NCI-H446 (cell line): ENCODE data around the gene CCDC141.

Experiments
- DNase-seq, 2 experiments: peaks; one replicate each; lab custom pipeline; 2025; lab: John Stamatoyannopoulos, UW

Gene CCDC141

DNA sequence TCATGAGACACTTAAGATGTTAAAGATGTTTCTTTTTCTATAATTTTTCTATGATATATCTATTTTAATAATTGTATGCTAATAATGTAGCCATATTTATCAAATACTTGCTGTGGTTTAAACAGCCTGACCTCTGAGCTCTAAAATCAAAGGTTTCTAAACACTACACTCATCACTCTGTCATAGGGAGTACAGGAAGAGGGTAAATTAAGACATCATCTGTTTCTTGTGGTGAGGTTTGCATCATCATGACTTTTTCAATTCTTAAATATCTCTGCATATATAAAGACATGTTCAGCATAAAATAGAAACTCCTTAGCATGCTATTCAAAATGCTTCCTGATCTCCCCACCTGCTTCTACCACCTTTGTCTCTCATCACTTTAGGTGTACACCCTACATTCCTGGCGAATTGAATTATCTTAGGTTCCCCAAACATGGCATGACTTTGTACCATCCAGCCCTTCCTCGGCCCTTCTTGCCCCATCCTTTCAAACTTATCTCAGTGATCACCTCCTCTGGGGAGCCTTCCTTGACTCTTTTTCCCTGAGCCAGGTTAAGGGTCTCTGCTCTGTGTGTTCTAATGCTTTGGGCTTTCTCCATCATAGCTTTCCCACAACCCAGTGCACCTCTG lies 137.4 kb downstream of the CCDC141 start:
- no peak for DNase-seq

DNA sequence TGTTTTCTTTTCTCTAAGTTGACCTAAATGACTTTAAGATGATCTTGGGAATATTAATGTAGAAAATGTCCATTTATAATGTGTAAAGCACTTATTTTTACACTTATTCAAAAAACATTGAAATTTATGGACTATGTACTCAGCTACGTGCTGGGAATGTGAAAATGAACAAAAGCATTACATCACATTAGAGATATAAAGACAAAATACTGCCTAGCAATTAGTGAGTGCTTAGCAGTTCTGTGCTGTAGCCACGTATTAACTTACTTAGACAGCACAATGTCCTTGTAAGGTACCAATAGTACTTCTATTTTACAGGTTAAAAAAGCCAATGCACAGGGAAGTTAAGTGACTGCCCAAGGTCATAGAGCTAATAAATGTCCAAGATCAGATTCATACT lies 138.9 kb downstream of the CCDC141 start:
- no peak for DNase-seq

DNA sequence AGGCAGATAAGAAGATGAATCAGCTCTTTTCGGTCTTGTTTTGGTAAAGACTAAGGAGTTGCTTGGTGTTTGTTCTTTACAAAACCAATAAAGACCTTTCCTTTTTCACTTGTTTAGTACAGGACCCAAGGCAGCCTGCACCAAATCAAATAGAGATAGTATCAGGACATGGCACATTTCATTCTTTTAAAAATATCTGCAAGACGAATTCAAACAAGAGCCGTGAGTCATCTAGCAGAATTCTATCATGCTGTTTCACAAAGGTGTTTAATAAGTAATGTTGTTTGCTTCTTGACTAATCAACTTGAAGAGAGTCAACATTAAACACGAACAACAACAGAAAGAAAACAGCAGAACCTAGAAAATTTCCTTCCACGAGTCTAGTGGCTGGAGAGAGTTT lies 139.9 kb downstream of the CCDC141 start:
- no peak for DNase-seq

DNA sequence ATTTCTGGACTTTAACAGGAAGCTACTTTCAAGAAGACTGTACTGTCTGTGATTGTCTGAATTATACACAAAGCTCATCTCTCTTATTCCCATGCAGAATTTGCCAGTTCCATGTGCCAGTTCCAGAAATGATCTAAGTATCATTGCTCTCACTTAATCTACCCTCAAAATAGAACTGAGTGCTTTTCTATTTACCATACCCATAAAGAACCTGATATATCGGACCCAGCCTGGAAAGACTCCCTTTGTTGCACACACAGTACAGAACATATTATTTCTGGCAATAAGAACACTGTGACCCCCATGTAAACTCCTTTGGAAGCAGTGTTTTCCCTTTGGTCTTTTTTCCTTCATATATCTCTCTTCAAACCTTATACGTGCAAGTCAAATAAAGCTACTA lies 140.4 kb downstream of the CCDC141 start:
- no peak for DNase-seq

DNA sequence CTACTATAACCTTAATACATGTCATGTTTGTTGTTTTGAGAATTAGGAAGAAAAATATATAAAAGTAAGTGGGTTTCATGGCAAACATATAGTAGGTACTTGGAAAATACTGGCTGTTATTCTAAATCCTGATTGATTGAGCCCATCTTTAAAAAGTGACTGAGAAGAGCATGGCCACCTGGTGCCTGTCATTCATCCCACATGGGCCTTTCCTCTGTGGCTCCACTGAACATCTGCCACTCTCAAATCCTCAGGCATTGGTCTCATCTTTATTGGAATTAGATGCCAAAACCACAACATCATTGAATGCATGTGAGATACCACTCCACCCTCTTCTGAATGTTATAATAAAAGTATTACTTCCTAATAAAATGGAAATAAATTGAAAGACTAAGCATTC lies 141.1 kb downstream of the CCDC141 start:
- DNase-seq = peak; percentile 12 to 74

DNA sequence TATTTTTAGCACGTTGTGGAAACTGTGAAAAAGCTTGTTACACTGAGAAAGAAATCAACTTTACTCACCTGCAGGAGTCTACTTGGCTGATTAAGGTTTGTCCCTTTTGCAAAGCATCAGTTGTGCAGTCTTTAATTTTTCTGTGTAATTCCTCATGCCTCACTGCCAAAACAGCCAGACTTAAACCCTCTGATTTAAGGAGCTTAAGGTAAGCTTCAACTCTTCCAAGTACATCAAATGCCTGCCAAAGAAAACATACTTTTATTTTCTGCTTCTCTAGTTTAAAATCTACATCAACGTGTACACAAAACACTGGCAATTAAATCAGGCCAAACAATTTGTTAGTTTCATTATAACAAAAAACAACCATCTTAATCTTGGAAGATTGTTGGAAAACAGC lies 144.7 kb downstream of the CCDC141 start:
- no peak for DNase-seq

DNA sequence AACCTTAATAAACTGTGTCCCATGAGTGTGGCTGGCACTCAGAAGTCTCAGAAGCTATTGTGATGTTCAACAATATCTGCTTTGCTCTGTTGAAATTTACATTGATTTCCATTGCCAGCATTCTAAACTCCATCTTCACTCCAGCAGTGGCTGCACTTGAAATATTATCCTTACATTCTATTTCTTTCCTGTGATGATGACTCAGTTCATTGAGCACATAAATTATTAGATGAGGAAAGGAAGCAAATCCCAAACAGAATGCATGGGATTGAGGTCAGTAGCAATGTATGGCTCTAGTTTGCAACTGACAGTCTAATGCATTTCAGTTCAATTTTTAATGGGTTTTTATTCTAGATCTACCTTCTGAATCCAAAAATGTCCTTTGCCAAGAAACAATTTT lies 150.3 kb downstream of the CCDC141 start:
- DNase-seq = no peak

DNA sequence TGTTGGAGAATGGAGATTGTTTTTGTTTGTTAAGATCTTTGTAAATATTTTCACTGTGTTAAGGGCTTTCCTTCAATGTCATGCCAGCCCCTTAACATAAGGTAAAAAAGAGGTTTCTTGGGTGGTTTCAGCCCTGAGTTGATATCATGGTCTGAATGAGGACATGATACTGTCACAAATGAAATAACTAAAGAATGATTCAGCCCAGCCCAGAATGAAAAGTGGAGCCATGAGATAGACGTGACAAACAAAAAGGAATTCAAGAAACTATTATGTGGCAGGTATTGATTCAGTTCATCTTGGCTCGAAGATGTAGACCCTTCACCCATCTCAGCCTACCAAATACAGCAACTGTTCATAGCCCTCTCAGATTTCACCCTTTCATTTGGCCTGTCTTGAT lies 154.1 kb downstream of the CCDC141 start:
- no peak for DNase-seq

DNA sequence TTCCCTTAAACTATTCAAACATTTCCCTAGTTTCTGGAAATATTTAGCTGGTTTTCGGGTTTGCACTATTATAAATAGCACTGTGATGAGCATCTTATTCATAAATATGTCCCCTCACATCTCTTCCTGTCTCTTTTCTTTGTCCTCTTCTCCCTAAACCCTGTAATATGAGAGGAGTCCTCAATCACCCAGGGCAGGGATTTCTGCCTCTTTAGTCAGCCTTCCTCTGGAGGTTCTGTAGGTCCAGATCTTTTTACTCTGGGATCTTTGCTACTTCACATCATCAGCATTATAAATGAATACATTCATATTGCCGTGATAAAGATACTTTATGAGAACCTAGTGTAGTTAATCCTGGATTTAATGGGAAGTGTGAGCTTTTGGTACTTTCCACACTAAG lies 154.8 kb downstream of the CCDC141 start:
- no peak for DNase-seq

DNA sequence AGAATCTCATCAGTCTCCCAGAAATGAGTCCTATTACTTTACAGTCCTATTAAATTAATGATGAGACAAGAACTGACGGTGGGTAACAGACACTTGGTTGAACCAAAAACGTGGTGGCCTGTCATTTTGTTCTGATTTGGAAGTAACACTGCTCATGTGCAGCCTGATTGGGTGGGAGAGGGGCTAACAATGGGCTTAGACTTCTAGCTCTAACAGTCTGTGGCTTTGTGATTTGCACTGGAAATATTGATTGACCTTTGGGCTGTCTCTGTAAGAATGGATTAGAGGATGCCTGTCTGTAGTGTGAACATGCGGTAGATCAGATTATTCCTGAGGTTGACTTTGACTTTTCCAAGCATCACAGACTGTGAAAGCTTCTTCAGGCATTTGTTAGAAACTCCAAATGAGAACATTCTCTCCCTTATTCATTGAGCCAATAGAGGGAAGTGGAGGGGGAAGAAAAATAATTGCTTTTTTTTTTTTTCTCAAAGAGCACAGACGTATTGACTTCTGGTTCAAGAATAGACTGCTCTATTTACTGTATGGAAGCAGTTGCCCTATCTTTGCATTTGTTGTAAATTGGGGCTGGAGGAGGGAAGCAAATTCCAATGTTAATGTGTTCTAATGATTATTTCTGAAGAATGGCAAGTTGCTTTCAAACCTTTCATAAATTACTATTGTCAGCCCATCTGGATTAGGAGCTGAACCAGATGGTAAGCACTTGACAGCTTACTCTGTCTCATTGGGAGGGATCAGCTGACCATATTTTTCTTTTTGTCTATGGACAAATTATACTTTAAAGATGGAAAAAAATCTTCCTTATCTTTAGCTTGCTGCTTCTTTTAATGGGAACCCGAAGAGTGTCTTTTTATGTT lies 156.9 kb downstream of the CCDC141 start:
- peak; percentile 20 to 69 for DNase-seq

DNA sequence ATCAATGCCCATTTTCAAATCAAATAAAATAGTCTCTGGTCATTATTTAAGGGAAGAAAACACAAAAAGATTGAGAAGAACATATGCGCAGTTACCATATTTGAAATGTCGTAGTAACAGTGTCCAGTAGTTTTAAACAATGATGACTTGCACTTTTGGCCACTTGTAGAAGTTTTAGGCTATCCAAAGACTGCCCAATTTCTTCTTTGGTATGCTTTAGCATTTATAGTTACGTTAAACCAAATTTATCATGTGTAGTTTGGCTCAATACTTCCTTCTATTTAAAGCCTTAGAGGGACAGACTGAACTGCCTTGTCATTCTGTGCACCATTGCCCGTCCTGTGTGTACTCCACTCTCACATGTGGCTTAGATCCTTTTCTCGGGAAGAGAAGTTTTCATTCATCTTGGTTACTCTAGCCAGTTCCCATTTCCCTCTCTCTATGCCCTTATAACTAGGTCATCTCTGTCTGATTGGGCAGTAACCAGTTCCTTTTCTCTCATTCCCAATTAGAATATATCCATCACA lies 157.9 kb downstream of the CCDC141 start:
- DNase-seq = no peak

DNA sequence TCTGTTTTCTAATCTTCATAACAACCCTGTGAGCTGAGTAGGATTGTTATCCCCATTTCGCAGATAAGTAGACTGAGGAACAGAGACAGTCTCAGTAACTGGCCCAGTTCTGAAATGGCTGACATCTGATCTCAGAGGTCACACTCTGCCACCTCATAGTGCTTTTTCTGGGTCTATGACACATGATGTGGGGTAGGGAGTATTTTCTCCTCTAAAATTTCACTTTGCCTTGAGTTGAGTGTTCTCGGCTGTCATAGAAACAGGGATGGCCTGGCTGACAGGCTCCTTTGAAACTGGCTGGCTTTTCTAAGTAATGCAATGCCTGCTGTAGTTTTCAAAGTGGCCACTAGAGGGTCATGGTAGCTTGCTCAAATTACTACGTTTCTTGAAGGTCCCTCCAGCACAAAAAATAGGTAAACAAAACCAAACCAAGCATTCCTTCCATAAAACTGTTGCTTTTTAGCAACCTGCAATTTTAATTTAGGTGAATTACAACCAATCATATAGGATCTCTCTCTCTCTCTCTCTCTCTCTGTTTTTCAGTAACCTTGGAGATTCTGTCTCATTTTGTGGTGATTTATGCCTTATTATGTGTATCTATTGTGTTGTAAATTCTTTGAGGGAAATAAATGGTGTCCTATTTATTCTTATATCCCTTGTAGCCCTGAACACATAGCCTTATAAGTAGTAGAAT lies 158.5 kb downstream of the CCDC141 start:
- peak; percentile 55 to 83 for DNase-seq

DNA sequence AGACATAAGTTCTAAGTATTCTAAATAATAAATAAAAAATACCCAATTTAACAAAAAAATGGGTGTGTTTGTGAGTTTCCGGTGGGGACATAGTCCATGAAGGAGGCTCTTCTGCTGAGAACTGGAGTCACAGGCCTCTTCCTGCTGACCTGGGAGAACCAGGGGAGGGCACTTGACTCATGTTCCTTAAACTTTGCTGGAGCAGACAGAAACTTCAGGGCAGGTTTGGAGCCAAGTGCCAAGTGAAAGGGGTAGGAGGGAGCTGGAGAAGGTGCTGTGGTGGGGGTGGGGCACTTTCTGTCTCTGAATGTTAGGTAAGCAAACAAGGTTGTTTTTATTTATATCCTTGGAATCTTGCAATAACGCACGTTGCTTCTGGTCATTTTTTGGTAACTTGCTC lies 163.9 kb downstream of the CCDC141 start:
- DNase-seq = no peak

DNA sequence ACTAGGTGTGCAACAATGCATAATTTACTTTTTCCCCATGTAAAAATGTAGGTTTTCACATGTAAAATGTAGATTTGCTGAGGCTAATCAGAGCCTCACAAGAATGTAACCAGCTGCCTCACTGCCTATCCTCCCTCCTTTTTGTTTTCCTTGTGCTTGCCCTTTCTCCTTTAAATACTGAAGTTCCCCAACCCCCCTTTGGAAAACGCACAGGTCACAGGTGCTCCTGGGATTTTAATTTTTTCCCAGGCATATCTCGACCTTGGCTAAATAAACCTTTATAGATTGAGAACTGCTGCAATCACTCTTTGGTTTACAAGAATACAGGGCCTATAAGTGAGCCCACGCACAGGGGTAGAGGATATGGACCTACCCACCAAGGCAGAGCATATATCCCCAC lies 165.5 kb downstream of the CCDC141 start:
- no peak for DNase-seq

DNA sequence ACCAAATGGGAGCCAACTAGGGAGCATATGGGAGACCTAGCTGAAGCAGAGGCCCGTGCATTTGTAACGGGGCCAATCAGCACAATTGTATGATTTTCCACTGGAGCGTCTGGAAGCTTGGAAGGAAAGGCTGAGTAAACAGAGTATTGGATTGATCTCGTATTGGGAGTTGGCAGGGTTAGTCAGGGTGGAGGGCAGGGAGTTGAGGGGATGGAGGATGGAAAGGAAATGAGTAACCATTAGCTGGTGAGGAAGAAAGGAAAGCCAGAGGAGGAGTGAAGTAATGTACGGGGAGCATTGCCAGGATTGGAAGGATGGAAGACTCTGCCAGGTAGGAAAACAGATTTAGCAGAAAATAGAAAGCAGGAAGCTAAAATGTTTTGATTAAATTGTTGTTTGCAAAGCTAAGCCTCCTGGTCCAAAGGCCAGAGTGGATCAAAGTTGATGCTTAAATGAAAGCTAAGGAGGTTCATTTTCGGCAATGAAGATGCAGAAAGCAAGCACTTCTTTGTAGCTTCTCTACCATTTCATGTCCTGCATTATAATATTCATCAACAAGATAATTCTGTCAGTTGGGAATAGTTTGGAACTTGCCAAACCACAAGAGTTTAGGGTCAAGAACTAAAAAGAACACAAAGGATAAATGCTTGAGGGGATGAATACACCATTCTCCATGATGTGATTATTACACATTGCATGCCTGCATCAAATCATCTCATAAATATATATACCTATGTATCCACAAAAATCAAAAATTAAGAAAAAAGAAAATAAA lies 167.1 kb downstream of the CCDC141 start:
- DNase-seq = peak; percentile 83 to 94

DNA sequence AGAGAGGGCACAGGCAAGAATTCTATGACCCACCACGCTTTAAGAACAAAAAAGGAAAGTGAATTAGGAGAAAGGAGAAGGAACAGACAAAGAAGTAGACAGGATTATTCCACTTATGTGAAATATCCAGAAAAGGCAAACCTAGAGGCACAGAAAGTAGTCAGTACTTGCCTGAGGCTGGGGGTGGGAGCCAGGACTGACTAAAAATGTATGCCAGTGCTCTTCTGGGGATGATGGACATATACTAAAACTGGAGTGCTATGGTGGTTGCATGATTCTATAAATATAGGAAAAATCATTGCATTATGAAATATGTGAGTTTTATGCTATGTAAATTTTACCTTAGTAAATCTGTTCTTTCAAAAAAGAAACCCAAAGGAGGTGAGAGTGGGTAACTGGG lies 168.9 kb downstream of the CCDC141 start:
- no peak for DNase-seq

DNA sequence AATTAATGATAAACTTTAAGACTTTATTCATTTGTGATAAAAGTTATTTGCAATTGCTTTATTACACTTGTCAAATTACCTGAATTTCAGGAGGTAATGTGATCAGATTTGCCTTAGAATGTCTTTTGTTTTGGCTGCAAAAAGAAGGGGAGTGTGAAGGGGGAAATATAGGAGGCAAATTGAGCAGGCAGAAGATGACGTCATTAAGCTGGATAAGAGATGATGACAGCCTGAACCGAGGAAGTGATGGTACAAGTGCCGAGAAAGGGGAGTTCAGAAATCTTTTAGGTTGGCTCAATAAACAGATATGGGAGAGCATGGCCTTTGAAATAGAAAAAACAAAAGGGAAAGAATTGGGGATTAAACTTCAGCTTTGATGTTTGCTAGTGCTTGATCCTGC lies 169.7 kb downstream of the CCDC141 start:
- DNase-seq = no peak

DNA sequence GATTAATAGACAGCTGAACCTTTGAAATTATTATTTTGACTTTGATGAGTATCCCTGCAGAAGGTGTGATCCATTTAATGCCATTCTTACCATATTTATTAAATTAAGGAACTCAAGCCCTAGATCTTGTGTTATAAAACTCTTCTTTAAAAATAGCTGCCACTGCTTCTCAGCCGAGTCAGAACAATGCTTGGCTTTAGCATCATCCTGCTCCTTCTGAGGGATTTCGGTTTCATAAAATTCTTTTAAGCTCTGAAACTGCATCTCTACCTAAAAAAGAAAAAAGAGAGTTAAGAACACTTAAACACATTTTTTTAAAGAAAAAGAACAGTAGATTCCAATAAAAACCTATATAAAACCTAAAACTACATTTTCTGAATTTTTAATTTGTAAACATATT lies 172.1 kb downstream of the CCDC141 start:
- no peak for DNase-seq

DNA sequence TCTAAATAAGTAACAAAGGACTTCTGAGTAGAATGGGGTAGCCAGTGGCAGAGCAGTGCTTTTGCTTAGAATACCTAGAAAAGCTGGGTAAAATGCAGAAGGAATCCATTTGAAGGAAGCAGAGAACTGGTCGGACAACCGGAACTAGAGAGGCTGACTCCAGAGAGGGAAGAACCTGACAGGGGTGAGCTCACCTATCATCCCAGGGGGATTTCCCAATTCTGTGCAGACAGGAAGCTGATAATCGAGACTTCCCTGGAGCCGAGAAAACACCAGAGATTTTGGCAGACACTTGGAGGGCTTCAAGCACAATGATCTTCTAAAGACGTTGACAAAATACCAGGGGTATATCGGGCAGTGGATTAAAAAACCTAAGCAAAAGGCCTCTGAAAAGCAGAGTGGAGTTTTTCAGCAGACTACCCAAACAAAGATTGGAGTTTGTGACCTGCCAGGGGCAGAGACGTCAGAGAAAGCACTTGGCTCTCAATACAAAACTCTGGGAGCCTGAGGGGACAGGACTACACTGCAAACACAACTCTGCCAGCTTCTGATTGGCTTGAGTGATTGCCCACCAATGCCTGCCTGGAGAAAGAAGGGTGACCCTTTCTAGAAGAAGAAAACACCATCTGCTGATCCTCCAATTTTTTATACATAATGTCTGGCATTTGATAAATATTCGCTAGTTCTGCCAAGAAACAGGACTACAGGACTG lies 175.3 kb downstream of the CCDC141 start:
- peak; percentile 86 to 95 for DNase-seq

DNA sequence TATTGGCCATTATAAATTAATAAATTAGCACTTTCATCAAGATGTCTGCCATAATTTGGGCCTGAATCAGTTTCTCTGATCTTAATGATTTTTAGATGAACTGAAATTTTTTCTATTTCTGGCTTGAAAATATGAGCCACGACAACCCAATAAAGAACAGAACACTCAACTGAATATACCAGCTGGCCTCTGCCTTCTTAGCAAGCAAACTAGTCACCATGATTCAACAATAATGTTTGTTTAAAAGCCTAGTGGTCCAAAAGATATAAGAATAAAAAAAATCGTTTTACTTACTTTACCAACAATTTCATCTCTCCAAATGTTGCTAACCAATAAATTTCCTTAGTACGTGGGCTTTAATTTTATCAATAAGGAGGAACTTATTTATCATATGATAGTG lies 176.0 kb downstream of the CCDC141 start:
- peak in 1 of 2 experiments; percentile 33 for DNase-seq

DNA sequence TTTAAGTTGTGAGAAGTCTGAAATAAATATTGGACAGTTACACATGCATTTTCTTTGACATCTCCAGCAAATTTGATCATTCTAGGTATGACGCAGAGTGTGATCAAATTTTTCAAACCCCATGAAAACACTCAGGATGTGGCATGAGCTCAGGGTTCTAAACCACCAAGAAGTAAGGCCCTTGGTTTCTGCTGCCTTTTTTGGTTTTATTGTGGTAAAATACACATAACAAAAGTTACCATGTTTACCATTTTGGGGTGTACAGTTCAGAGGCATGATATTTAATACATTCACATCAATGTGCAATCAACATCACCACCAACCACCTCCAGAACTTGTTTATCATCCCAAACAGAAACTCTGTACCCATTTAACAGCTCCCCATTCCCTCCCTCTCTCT lies 178.4 kb downstream of the CCDC141 start:
- DNase-seq = no peak
